Measurements from ENCODE around the gene SIRT5. TPM values are rescaled to one million over a fixed set of nuclear protein-coding genes. Genes with fewer than 3 reads are reported as not detected.

Gene SIRT5
- total and polyA plus RNA-seq, 2 experiments from 2014 or later = 9.8 to 13.1 TPM

DNA sequence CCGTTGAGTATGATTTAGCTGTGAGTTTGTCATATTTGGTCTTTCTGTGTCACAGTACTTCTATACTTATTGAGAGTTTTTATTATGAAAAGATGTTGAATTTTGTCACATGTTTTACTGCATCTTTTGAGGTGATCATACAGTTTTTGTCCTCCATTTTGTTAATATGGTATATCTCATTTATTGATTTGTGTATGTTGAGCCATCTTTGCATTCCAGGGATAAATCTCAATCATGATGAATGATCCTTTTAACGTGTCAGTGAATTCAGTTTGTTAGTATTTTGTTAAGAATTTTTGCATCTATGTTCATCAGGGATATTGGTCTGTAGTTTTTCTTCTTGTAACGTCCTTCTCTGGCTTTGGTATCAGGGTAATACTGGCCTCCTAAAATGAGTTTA lies 3.5 kb downstream of the SIRT5 start:
- H3K27ac Mint-ChIP-seq = no peak overlapping the region
- H3K9me3 Mint-ChIP-seq = no peaks in the 10 kb centered on the region; the same call in 2 of the 3 replicates
- peaks cover 10% of the 10 kb centered on the region for H3F3A ChIP-seq (replicated peaks; ENCODE audit: low read depth)
- no peaks in the 10 kb centered on the region for H3K36me3 ChIP-seq (ENCODE audit: insufficient read depth)
- H3K4me2 ChIP-seq = no peak overlapping the region
- H2AFZ ChIP-seq = no peak overlapping the region
- TF ChIP-seq POLR2AphosphoS5 (IDR thresholded peaks at IDR 0.05; ENCODE audit: low read depth) (no peak), ZNF331 (CRISPR knock-in tag; IDR thresholded peaks at IDR 0.05; ENCODE audit: low read depth) (no peak), STAT1 (IDR thresholded peaks at IDR 0.05; ENCODE audit: unreplicated experiment) (no peak)
- TF ChIP-seq, protein P1, sequence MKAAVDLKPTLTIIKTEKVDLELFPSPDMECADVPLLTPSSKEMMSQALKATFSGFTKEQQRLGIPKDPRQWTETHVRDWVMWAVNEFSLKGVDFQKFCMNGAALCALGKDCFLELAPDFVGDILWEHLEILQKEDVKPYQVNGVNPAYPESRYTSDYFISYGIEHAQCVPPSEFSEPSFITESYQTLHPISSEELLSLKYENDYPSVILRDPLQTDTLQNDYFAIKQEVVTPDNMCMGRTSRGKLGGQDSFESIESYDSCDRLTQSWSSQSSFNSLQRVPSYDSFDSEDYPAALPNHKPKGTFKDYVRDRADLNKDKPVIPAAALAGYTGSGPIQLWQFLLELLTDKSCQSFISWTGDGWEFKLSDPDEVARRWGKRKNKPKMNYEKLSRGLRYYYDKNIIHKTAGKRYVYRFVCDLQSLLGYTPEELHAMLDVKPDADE (IDR thresholded peaks at IDR 0.05) = no peak
- no peaks in the 10 kb centered on the region for H4K20me1 ChIP-seq (replicated peaks; ENCODE audit: insufficient read depth)
- no peak overlapping the region for H3K4me3 Mint-ChIP-seq
- no peak for DNase-seq (ENCODE audit: low spot score)
- H3K27me3 Mint-ChIP-seq (ENCODE audit: insufficient read depth, low read depth, poor library complexity) = peaks cover 14% of the 10 kb centered on the region
- H3K79me2 ChIP-seq (replicated peaks; ENCODE audit: insufficient read depth) = peaks cover 28% of the 10 kb centered on the region
- peaks cover 18% of the 10 kb centered on the region for H3K36me3 Mint-ChIP-seq (ENCODE audit: low read depth)
- H3K4me3 ChIP-seq = no peak overlapping the region
- H3K27me3 ChIP-seq (ENCODE audit: insufficient read depth) = no peaks in the 10 kb centered on the region
- no peaks in the 10 kb centered on the region for H3K9me2 ChIP-seq (ENCODE audit: insufficient read depth)
- peaks cover 19% of the 10 kb centered on the region for H3K4me1 Mint-ChIP-seq
- no peak for ATAC-seq
- peaks cover 13% of the 10 kb centered on the region for H3K4me1 ChIP-seq (ENCODE audit: insufficient read depth)
- no peak overlapping the region for H3K27ac ChIP-seq (ENCODE audit: low read depth)

DNA sequence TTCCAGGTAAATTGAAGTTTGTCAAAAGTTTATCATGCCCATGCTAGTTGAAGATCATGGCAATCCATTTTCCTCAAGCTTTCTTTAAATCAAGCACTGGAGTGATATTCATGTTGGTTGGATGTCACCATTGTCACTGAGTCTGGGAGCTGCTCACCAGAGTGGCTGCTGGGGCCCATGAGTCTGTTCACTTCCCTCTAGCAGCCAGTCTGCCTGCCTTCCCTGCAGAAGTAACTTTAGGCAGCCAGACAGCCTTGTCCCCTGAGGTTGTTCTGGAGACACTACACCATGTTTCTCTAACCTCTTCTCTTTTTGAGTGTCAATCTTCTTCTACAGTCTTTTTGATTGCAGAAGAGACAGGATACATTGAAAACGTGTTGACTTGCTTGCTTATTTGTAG lies 5.5 kb downstream of the SIRT5 start:
- H3K36me3 ChIP-seq (ENCODE audit: insufficient read depth) = no peaks in the 10 kb centered on the region
- H3K27ac ChIP-seq (ENCODE audit: low read depth) = no peak overlapping the region
- peaks cover 6% of the 10 kb centered on the region for H3K27me3 Mint-ChIP-seq (ENCODE audit: insufficient read depth, low read depth, poor library complexity)
- H3K4me1 Mint-ChIP-seq = peaks cover 13% of the 10 kb centered on the region; the same call in 2 of the 3 replicates
- no peak for DNase-seq (ENCODE audit: low spot score)
- ATAC-seq = no peak
- H3K27ac Mint-ChIP-seq = no peak overlapping the region
- H3K27me3 ChIP-seq (ENCODE audit: insufficient read depth) = no peaks in the 10 kb centered on the region
- H3K4me3 Mint-ChIP-seq = no peak overlapping the region
- no peaks in the 10 kb centered on the region for H3K9me2 ChIP-seq (ENCODE audit: insufficient read depth)
- H3F3A ChIP-seq (replicated peaks; ENCODE audit: low read depth) = peaks cover 2% of the 10 kb centered on the region; the same call in 1 of the 2 replicates
- H2AFZ ChIP-seq = no peak overlapping the region
- H3K9me3 Mint-ChIP-seq = no peaks in the 10 kb centered on the region; the same call in 2 of the 3 replicates
- no peaks in the 10 kb centered on the region for H4K20me1 ChIP-seq (replicated peaks; ENCODE audit: insufficient read depth)
- H3K4me2 ChIP-seq = no peak overlapping the region
- 0 out of 2 replicates have a peak, but pooled peaks cover 5% of the 10 kb centered on the region for H3K4me1 ChIP-seq (ENCODE audit: insufficient read depth)
- no peak overlapping the region for H3K4me3 ChIP-seq
- H3K79me2 ChIP-seq (replicated peaks; ENCODE audit: insufficient read depth) = peaks cover 28% of the 10 kb centered on the region
- peaks cover 32% of the 10 kb centered on the region for H3K36me3 Mint-ChIP-seq (ENCODE audit: low read depth)
- no peak for TF ChIP-seq NANOG (IDR thresholded peaks at IDR 0.05; ENCODE audit: borderline replicate concordance)
- TF ChIP-seq, protein P2, sequence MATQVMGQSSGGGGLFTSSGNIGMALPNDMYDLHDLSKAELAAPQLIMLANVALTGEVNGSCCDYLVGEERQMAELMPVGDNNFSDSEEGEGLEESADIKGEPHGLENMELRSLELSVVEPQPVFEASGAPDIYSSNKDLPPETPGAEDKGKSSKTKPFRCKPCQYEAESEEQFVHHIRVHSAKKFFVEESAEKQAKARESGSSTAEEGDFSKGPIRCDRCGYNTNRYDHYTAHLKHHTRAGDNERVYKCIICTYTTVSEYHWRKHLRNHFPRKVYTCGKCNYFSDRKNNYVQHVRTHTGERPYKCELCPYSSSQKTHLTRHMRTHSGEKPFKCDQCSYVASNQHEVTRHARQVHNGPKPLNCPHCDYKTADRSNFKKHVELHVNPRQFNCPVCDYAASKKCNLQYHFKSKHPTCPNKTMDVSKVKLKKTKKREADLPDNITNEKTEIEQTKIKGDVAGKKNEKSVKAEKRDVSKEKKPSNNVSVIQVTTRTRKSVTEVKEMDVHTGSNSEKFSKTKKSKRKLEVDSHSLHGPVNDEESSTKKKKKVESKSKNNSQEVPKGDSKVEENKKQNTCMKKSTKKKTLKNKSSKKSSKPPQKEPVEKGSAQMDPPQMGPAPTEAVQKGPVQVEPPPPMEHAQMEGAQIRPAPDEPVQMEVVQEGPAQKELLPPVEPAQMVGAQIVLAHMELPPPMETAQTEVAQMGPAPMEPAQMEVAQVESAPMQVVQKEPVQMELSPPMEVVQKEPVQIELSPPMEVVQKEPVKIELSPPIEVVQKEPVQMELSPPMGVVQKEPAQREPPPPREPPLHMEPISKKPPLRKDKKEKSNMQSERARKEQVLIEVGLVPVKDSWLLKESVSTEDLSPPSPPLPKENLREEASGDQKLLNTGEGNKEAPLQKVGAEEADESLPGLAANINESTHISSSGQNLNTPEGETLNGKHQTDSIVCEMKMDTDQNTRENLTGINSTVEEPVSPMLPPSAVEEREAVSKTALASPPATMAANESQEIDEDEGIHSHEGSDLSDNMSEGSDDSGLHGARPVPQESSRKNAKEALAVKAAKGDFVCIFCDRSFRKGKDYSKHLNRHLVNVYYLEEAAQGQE (IDR thresholded peaks at IDR 0.05; ENCODE audit: unreplicated experiment) = no peak
- no peak for TF ChIP-seq STAT1 (IDR thresholded peaks at IDR 0.05; ENCODE audit: unreplicated experiment)
- TF ChIP-seq, protein P3, sequence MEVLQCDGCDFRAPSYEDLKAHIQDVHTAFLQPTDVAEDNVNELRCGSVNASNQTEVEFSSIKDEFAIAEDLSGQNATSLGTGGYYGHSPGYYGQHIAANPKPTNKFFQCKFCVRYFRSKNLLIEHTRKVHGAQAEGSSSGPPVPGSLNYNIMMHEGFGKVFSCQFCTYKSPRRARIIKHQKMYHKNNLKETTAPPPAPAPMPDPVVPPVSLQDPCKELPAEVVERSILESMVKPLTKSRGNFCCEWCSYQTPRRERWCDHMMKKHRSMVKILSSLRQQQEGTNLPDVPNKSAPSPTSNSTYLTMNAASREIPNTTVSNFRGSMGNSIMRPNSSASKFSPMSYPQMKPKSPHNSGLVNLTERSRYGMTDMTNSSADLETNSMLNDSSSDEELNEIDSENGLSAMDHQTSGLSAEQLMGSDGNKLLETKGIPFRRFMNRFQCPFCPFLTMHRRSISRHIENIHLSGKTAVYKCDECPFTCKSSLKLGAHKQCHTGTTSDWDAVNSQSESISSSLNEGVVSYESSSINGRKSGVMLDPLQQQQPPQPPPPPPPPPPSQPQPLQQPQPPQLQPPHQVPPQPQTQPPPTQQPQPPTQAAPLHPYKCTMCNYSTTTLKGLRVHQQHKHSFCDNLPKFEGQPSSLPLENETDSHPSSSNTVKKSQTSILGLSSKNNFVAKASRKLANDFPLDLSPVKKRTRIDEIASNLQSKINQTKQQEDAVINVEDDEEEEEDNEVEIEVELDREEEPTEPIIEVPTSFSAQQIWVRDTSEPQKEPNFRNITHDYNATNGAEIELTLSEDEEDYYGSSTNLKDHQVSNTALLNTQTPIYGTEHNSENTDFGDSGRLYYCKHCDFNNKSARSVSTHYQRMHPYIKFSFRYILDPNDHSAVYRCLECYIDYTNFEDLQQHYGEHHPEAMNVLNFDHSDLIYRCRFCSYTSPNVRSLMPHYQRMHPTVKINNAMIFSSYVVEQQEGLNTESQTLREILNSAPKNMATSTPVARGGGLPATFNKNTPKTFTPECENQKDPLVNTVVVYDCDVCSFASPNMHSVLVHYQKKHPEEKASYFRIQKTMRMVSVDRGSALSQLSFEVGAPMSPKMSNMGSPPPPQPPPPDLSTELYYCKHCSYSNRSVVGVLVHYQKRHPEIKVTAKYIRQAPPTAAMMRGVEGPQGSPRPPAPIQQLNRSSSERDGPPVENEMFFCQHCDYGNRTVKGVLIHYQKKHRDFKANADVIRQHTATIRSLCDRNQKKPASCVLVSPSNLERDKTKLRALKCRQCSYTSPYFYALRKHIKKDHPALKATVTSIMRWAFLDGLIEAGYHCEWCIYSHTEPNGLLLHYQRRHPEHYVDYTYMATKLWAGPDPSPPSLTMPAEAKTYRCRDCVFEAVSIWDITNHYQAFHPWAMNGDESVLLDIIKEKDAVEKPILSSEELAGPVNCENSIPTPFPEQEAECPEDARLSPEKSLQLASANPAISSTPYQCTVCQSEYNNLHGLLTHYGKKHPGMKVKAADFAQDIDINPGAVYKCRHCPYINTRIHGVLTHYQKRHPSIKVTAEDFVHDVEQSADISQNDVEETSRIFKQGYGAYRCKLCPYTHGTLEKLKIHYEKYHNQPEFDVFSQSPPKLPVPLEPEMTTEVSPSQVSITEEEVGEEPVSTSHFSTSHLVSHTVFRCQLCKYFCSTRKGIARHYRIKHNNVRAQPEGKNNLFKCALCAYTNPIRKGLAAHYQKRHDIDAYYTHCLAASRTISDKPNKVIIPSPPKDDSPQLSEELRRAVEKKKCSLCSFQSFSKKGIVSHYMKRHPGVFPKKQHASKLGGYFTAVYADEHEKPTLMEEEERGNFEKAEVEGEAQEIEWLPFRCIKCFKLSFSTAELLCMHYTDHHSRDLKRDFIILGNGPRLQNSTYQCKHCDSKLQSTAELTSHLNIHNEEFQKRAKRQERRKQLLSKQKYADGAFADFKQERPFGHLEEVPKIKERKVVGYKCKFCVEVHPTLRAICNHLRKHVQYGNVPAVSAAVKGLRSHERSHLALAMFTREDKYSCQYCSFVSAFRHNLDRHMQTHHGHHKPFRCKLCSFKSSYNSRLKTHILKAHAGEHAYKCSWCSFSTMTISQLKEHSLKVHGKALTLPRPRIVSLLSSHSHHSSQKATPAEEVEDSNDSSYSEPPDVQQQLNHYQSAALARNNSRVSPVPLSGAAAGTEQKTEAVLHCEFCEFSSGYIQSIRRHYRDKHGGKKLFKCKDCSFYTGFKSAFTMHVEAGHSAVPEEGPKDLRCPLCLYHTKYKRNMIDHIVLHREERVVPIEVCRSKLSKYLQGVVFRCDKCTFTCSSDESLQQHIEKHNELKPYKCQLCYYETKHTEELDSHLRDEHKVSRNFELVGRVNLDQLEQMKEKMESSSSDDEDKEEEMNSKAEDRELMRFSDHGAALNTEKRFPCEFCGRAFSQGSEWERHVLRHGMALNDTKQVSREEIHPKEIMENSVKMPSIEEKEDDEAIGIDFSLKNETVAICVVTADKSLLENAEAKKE (CRISPR knock-in tag; IDR thresholded peaks at IDR 0.05) = no peak
- no peak for TF ChIP-seq JUNB (IDR thresholded peaks at IDR 0.05; ENCODE audit: unreplicated experiment)
- TF ChIP-seq CREB1 (CRISPR knock-in tag; IDR thresholded peaks at IDR 0.05; ENCODE audit: low read depth) = no peak
- TF ChIP-seq EZH2 (IDR thresholded peaks at IDR 0.05; ENCODE audit: low read depth, unreplicated experiment) = no peak
- TF ChIP-seq, protein P1 (IDR thresholded peaks at IDR 0.05) = no peak

Measured in GM23338 (cell line).